Liver (tissue), 9 donors: ENCODE measurements around the gene BCAS1. TPM values are rescaled to one million over a fixed set of nuclear protein-coding genes. Genes with fewer than 3 reads are reported as not detected.

ENCODE experiments used
- DNase-seq: peaks from one replicate; pipeline ENCODE4 v3.0.0-alpha.2; 2017; ENCODE audit warnings: low spot score
- H3K27ac ChIP-seq, 2 donors: one replicate each; pipeline ENCODE4 v1.7.0; 2013; ENCODE audit warnings: inconsistent platforms in 2 of 2, low read length in 2 of 2, control low read depth in 1 of 2, low read depth in 1 of 2, mild to moderate bottlenecking in 1 of 2
- H3K27me3 ChIP-seq, 4 donors: one replicate each; pipeline versions ENCODE4 v1.6.1 to v1.7.0; 2013; ENCODE audit warnings: low read length in 3 of 4, inconsistent platforms in 1 of 4, mild to moderate bottlenecking in 1 of 4, moderate library complexity in 1 of 4; ENCODE audit not compliant: control insufficient read depth in 4 of 4, insufficient read depth in 4 of 4
- H3K36me3 ChIP-seq, 4 donors: one replicate each; pipeline versions ENCODE4 v1.6.1 to v1.7.0; 2013; ENCODE audit warnings: low read length in 3 of 4, mild to moderate bottlenecking in 3 of 4, low read depth in 1 of 4, moderate library complexity in 1 of 4; ENCODE audit not compliant: control insufficient read depth in 4 of 4, insufficient read depth in 3 of 4
- H3K4me1 ChIP-seq, 4 donors: one replicate each; pipeline versions ENCODE4 v1.6.1 to v1.7.0; 2013; ENCODE audit warnings: low read length in 3 of 4, mild to moderate bottlenecking in 3 of 4, moderate library complexity in 1 of 4; ENCODE audit not compliant: control insufficient read depth in 4 of 4, insufficient read depth in 4 of 4
- H3K4me3 ChIP-seq, 3 donors: one replicate each; pipeline versions ENCODE4 v1.6.1 to v1.7.0; 2013; ENCODE audit warnings: low read length in 3 of 3, control low read depth in 1 of 3, low read depth in 1 of 3, mild to moderate bottlenecking in 1 of 3
- H3K9ac ChIP-seq, 2 donors: one replicate each; pipeline ENCODE4 v1.7.0; 2013; ENCODE audit warnings: low read length in 2 of 2, mild to moderate bottlenecking in 2 of 2, moderate library complexity in 2 of 2, control low read depth in 1 of 2, low read depth in 1 of 2
- H3K9me3 ChIP-seq, 4 donors: one replicate each; pipeline versions ENCODE4 v1.6.1 to v1.7.0; 2013; ENCODE audit warnings: low read length in 3 of 4; ENCODE audit not compliant: control insufficient read depth in 4 of 4
- ATF3 ChIP-seq: IDR thresholded peaks from 2 replicates; pipeline ENCODE4 v1.6.1; 2016; ENCODE audit warnings: antibody characterized with exemption
- EGR1 ChIP-seq, 2 donors: IDR thresholded peaks; 2 replicates each; pipeline ENCODE4 v1.6.1; 2016 to 2018; ENCODE audit warnings: antibody characterized with exemption in 2 of 2, low read depth in 2 of 2
- FOXA1 ChIP-seq: IDR thresholded peaks from 2 replicates; pipeline ENCODE4 v1.6.1; 2016; ENCODE audit warnings: antibody characterized with exemption
- FOXA2 ChIP-seq: IDR thresholded peaks from 2 replicates; pipeline ENCODE4 v1.6.1; 2016; ENCODE audit warnings: antibody characterized with exemption
- GABPA ChIP-seq, 2 donors: IDR thresholded peaks in 1 of 2; conservative IDR thresholded peaks in 1 of 2; 2 replicates each; pipeline ENCODE4 v1.6.1; 2016; ENCODE audit warnings: antibody characterized with exemption in 2 of 2, mild to moderate bottlenecking in 1 of 2, moderate library complexity in 1 of 2
- HNF4A ChIP-seq, 2 donors: conservative IDR thresholded peaks; 2 replicates each; pipeline ENCODE4 v1.6.1; 2016; ENCODE audit warnings: antibody characterized with exemption in 2 of 2, mild to moderate bottlenecking in 2 of 2
- HNF4G ChIP-seq: IDR thresholded peaks from 2 replicates; pipeline ENCODE4 v1.6.1; 2016; ENCODE audit warnings: antibody characterized with exemption
- JUND ChIP-seq, 2 donors: IDR thresholded peaks; 2 replicates each; pipeline ENCODE4 v1.6.1; 2016; ENCODE audit warnings: antibody characterized with exemption in 2 of 2
- MAX ChIP-seq: IDR thresholded peaks from 2 replicates; pipeline ENCODE4 v1.6.1; 2016; ENCODE audit warnings: antibody characterized with exemption
- NR2F2 ChIP-seq: IDR thresholded peaks from 2 replicates; pipeline ENCODE4 v1.6.1; 2016; ENCODE audit warnings: antibody characterized with exemption
- RAD21 ChIP-seq, 2 donors: IDR thresholded peaks; 2 replicates each; pipeline ENCODE4 v1.6.1; 2016; ENCODE audit warnings: antibody characterized with exemption in 2 of 2, mild to moderate bottlenecking in 2 of 2
- REST ChIP-seq: IDR thresholded peaks from 2 replicates; pipeline ENCODE4 v1.6.1; 2016; ENCODE audit warnings: antibody characterized with exemption, mild to moderate bottlenecking
- RXRA ChIP-seq, 2 donors: IDR thresholded peaks; 2 replicates each; pipeline ENCODE4 v1.6.1; 2017 to 2018; ENCODE audit warnings: antibody characterized with exemption in 2 of 2, mild to moderate bottlenecking in 1 of 2
- SP1 ChIP-seq: IDR thresholded peaks from 2 replicates; pipeline ENCODE4 v1.6.1; 2018; ENCODE audit warnings: antibody characterized with exemption, mild to moderate bottlenecking
- TAF1 ChIP-seq: conservative IDR thresholded peaks from 2 replicates; pipeline ENCODE4 v1.6.1; 2016; ENCODE audit warnings: antibody characterized with exemption, mild to moderate bottlenecking
- YY1 ChIP-seq: IDR thresholded peaks from 2 replicates; pipeline ENCODE4 v1.6.1; 2016; ENCODE audit warnings: antibody characterized with exemption, mild to moderate bottlenecking
- ZBTB33 ChIP-seq: IDR thresholded peaks from 2 replicates; pipeline ENCODE4 v1.6.1; 2016; ENCODE audit warnings: antibody characterized with exemption
- WGBS: extraction: QIAGEN DNeasy Blood & Tissue Kit; methylation state at CpG from one replicate; pipeline ENCODE4 v1.1.7; 2013; 5-methylcytosine and 5-hydroxymethylcytosine counted together
- polyA plus RNA-seq, 2 donors: library from polyadenylated mRNA; stranded (reverse) in 1 of 2; unstranded in 1 of 2; fragments of 200-250 nt in 1 of 2; fragments of >200 nt in 1 of 2; fragmentation: Nextera tagmentation in 1 of 2; extraction: Ambion mirVana in 1 of 2; gene quantifications; one replicate each; pipeline versions ENCODE4 v1.2.1 to v1.2.3, GENCODE V29; 2013 to 2015
- total RNA-seq, 2 donors: library from RNA; depleted of rRNA; stranded (reverse); fragments of >200 nt; gene quantifications; one replicate each; pipeline ENCODE4 v1.2.3, GENCODE V29; 2014
- TF ChIP-seq, protein P1 (sequence below): fragments of 150-350 bp; IDR thresholded peaks from 2 replicates; pipeline ENCODE4 v1.5.1; 2017; ENCODE audit warnings: improper control_type of control experiment, low read depth, low read length; ENCODE audit not compliant: missing input control
- donor health status: healthy.
- donor health status: healthy.
- donor health status: healthy.
- donor health status: healthy.
- donor health status: healthy.

The BCAS1 gene
- total and polyA plus RNA-seq, 4 donors, result under 0.01 to 0.93 (median 0.04) TPM

- TF ChIP-seq, protein P1, sequence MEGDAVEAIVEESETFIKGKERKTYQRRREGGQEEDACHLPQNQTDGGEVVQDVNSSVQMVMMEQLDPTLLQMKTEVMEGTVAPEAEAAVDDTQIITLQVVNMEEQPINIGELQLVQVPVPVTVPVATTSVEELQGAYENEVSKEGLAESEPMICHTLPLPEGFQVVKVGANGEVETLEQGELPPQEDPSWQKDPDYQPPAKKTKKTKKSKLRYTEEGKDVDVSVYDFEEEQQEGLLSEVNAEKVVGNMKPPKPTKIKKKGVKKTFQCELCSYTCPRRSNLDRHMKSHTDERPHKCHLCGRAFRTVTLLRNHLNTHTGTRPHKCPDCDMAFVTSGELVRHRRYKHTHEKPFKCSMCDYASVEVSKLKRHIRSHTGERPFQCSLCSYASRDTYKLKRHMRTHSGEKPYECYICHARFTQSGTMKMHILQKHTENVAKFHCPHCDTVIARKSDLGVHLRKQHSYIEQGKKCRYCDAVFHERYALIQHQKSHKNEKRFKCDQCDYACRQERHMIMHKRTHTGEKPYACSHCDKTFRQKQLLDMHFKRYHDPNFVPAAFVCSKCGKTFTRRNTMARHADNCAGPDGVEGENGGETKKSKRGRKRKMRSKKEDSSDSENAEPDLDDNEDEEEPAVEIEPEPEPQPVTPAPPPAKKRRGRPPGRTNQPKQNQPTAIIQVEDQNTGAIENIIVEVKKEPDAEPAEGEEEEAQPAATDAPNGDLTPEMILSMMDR, result no peak
- TF ChIP-seq NR2F2 (no peak), HNF4G (no peak), SP1 (no peak), GABPA (IDR thresholded peaks at IDR 0.05 in 1 of 2, conservative IDR thresholded peaks at IDR 0.05 in 1 of 2) (no peak), EGR1 (IDR thresholded peaks at IDR 0.05; ENCODE audit: low read depth in 2 of 2) (no peak), REST (no peak), HNF4A (conservative IDR thresholded peaks at IDR 0.05) (no peak), YY1 (no peak), MAX (no peak), RXRA (IDR thresholded peaks at IDR 0.05) (no peak), JUND (IDR thresholded peaks at IDR 0.05) (no peak), RAD21 (IDR thresholded peaks at IDR 0.05) (no peak), TAF1 (no peak), FOXA2 (no peak), FOXA1 (no peak), ATF3 (no peak), ZBTB33 (no peak)
- H3K4me1 ChIP-seq, result peaks cover 0 to 5% (median 0%) of the 10 kb centered on the region in 4 donors
- no peak overlapping the region for H3K27ac ChIP-seq
- H3K4me3 ChIP-seq, result no peak overlapping the region
- H3K9me3 ChIP-seq, result no peaks in the 10 kb centered on the region
- no peak overlapping the region for H3K9ac ChIP-seq
- no peaks in the 10 kb centered on the region for H3K27me3 ChIP-seq
- H3K36me3 ChIP-seq, result no peaks in the 10 kb centered on the region
- no peak for DNase-seq
- WGBS, result 89% methylated on average over 6 of the region's 6 CpGs
These were observed 140.3 kb downstream of the BCAS1 start for GRCh38 chr20:53929974-53930650.
